H9 (cell line): ENCODE results near the gene YEATS2. TPM values are rescaled to one million over a fixed set of nuclear protein-coding genes. Genes with fewer than 3 reads are reported as not detected.

Source experiments
- DNase-seq: peaks from one replicate; pipeline ENCODE4 v3.0.0-alpha.2; 2017
- H2AFZ ChIP-seq: one replicate; pipeline ENCODE4 v1.6.1; 2013; ENCODE audit warnings: mild to moderate bottlenecking, low read length, control low read depth, moderate library complexity
- H2AK5ac ChIP-seq: 2 replicates; pipeline ENCODE4 v1.6.1; 2013; ENCODE audit warnings: low read length, control low read depth, mixed read lengths; ENCODE audit not compliant: insufficient read length
- H2BK120ac ChIP-seq: one replicate; pipeline ENCODE4 v1.6.1; 2013; ENCODE audit warnings: low read depth, mild to moderate bottlenecking, low read length, control low read depth, inconsistent platforms; ENCODE audit not compliant: poor library complexity, severe bottlenecking
- H2BK12ac ChIP-seq: 2 replicates; pipeline ENCODE4 v1.6.1; 2013; ENCODE audit warnings: low read length, control low read depth, mixed read lengths, low read depth; ENCODE audit not compliant: insufficient read length
- H2BK15ac ChIP-seq: 2 replicates; pipeline ENCODE4 v1.6.1; 2013; ENCODE audit warnings: low read depth, low read length, control low read depth
- H2BK20ac ChIP-seq: one replicate; pipeline ENCODE4 v1.6.1; 2013; ENCODE audit warnings: low read depth, mild to moderate bottlenecking, low read length, control low read depth, inconsistent platforms; ENCODE audit not compliant: poor library complexity, severe bottlenecking
- H2BK5ac ChIP-seq: 2 replicates; pipeline ENCODE4 v1.6.1; 2013; ENCODE audit warnings: low read length, control low read depth, mixed read lengths; ENCODE audit not compliant: insufficient read length
- H3K14ac ChIP-seq: 2 replicates; pipeline ENCODE4 v1.6.1; 2013; ENCODE audit warnings: low read length, control low read depth; ENCODE audit not compliant: insufficient read depth
- H3K18ac ChIP-seq: 2 replicates; pipeline ENCODE4 v1.6.1; 2013; ENCODE audit warnings: low read depth, mild to moderate bottlenecking, mixed read lengths, low read length, control low read depth; ENCODE audit not compliant: insufficient read length
- H3K23ac ChIP-seq: 2 replicates; pipeline ENCODE4 v1.6.1; 2013; ENCODE audit warnings: low read length, control low read depth, mixed read lengths, low read depth; ENCODE audit not compliant: insufficient read length
- H3K23me2 ChIP-seq: 2 replicates; pipeline ENCODE4 v1.6.1; 2013; ENCODE audit warnings: low read depth, mild to moderate bottlenecking, mixed read lengths, low read length, control low read depth; ENCODE audit not compliant: insufficient read length, poor library complexity, severe bottlenecking
- H3K27ac ChIP-seq: 2 replicates; pipeline ENCODE4 v1.5.1; 2013; ENCODE audit warnings: low read length, control low read depth, mixed read lengths, low read depth; ENCODE audit not compliant: insufficient read length
- H3K27me3 ChIP-seq: 2 replicates; pipeline ENCODE4 v1.6.1; 2013; ENCODE audit warnings: low read length, control low read depth, inconsistent platforms; ENCODE audit not compliant: insufficient read depth
- H3K4ac ChIP-seq: 2 replicates; pipeline ENCODE4 v1.6.1; 2013; ENCODE audit warnings: low read depth, mild to moderate bottlenecking, control low read depth, inconsistent platforms, low read length, moderate library complexity
- H3K4me1 ChIP-seq: 2 replicates; pipeline ENCODE4 v1.6.1; 2013; ENCODE audit warnings: low read length, control low read depth, inconsistent platforms; ENCODE audit not compliant: insufficient read depth
- H3K4me2 ChIP-seq: 2 replicates; pipeline ENCODE4 v1.6.1; 2013; ENCODE audit warnings: low read length, control low read depth, mixed read lengths; ENCODE audit not compliant: insufficient read length, insufficient read depth
- H3K56ac ChIP-seq: 2 replicates; pipeline ENCODE4 v1.6.1; 2013; ENCODE audit warnings: low read depth, mild to moderate bottlenecking, mixed read lengths, low read length, control low read depth; ENCODE audit not compliant: insufficient read length
- H3K79me1 ChIP-seq: 2 replicates; pipeline ENCODE4 v1.6.1; 2013; ENCODE audit warnings: low read depth, mild to moderate bottlenecking, moderate library complexity, low read length, control low read depth, inconsistent platforms; ENCODE audit not compliant: insufficient read depth, poor library complexity, severe bottlenecking
- H3K79me2 ChIP-seq: 2 replicates; pipeline ENCODE4 v1.6.1; 2013; ENCODE audit warnings: low read length, control low read depth, inconsistent platforms; ENCODE audit not compliant: insufficient read depth
- H3K9ac ChIP-seq: 2 replicates; pipeline ENCODE4 v1.6.1; 2013; ENCODE audit warnings: low read length, control low read depth, mixed read lengths; ENCODE audit not compliant: insufficient read length; ENCODE audit errors: extremely low read depth
- H3K9me3 ChIP-seq: one replicate; pipeline ENCODE4 v1.6.1; 2013; ENCODE audit warnings: low read depth, low read length, inconsistent platforms; ENCODE audit not compliant: control insufficient read depth
- H3T11ph ChIP-seq: one replicate; pipeline ENCODE4 v1.6.1; 2013; ENCODE audit warnings: mild to moderate bottlenecking, low read length, control low read depth, inconsistent platforms
- H4K20me1 ChIP-seq: one replicate; pipeline ENCODE4 v1.6.1; 2013; ENCODE audit not compliant: control insufficient read depth, insufficient read length, insufficient read depth
- H4K5ac ChIP-seq: 2 replicates; pipeline ENCODE4 v1.6.1; 2013; ENCODE audit warnings: low read depth, mild to moderate bottlenecking, mixed read lengths, low read length, control low read depth; ENCODE audit not compliant: insufficient read length
- H4K8ac ChIP-seq: replicated peaks from 2 replicates; pipeline ENCODE4 v1.6.1; 2013; ENCODE audit warnings: low read length, control low read depth, mixed read lengths, low read depth; ENCODE audit not compliant: insufficient read length
- H4K91ac ChIP-seq: 2 replicates; pipeline ENCODE4 v1.6.1; 2013; ENCODE audit warnings: low read depth, mild to moderate bottlenecking, moderate library complexity, mixed read lengths, low read length, control low read depth; ENCODE audit not compliant: insufficient read length
- H3K27ac Mint-ChIP-seq, 3 experiments: 2 replicates in 2 of 3; 3 replicates in 1 of 3; pipeline ENCODE4 v1.8.0; 2020 to 2021; ENCODE audit warnings: mixed read lengths in 3 of 3, mild to moderate bottlenecking in 1 of 3, moderate library complexity in 1 of 3
- H3K27me3 Mint-ChIP-seq: 2 replicates; pipeline ENCODE4 v1.8.0; 2021; ENCODE audit warnings: low read depth, mild to moderate bottlenecking, moderate library complexity, mixed read lengths
- H3K36me3 Mint-ChIP-seq, 3 experiments: 2 replicates in 2 of 3; 3 replicates in 1 of 3; pipeline ENCODE4 v1.8.0; 2020 to 2021; ENCODE audit warnings: low read depth in 3 of 3, mixed read lengths in 3 of 3; ENCODE audit not compliant: insufficient read depth in 1 of 3
- H3K4me1 Mint-ChIP-seq, 2 experiments: 2 replicates each; pipeline ENCODE4 v1.8.0; 2020; ENCODE audit warnings: mixed read lengths in 2 of 2
- H3K4me3 Mint-ChIP-seq, 2 experiments: 2 replicates in 1 of 2; 3 replicates in 1 of 2; pipeline ENCODE4 v1.8.0; 2020 to 2021; ENCODE audit warnings: mild to moderate bottlenecking in 2 of 2, mixed read lengths in 2 of 2, moderate library complexity in 1 of 2
- H3K9me3 Mint-ChIP-seq, 2 experiments: 2 replicates in 1 of 2; 3 replicates in 1 of 2; pipeline ENCODE4 v1.8.0; 2020; ENCODE audit warnings: mild to moderate bottlenecking in 2 of 2, mixed read lengths in 2 of 2, moderate library complexity in 1 of 2
- CTCF ChIP-seq: fragments of 200-600 bp; sonication (generic); conservative IDR thresholded peaks from 3 replicates; pipeline ENCODE4 v1.8.0; 2021; ENCODE audit warnings: antibody characterized with exemption, mild to moderate bottlenecking
- WGBS: extraction: QIAGEN DNeasy Blood & Tissue Kit; methylation state at CpG from one replicate; pipeline ENCODE4 v1.1.7; 2013; ENCODE audit warnings: missing lambda C conversion rate, low lambda C conversion rate, mixed read lengths; ENCODE audit not compliant: insufficient read length; ENCODE audit errors: extremely low coverage; 5-methylcytosine and 5-hydroxymethylcytosine counted together
- total RNA-seq: library from RNA; stranded (reverse); gene quantifications from 2 replicates; pipeline ENCODE4 v1.2.1, GENCODE V29; 2021

The YEATS2 gene
- total RNA-seq, 1 experiment from 2014 or later, result 40.3 TPM

GRCh38 chr3:183690402-183690995 lies 7.1 kb upstream of the YEATS2 start:
- Histone ChIP-seq H2BK20ac (no peak overlapping the region), H2AK5ac (no peak overlapping the region), H2AFZ (no peak overlapping the region), H3K14ac (no peak overlapping the region), H3K79me1 (no peaks in the 10 kb centered on the region), H2BK12ac (no peak overlapping the region), H3K27me3 (no peaks in the 10 kb centered on the region), H3K56ac (no peak overlapping the region), H3K23me2 (no peaks in the 10 kb centered on the region), H3K79me2 (no peaks in the 10 kb centered on the region), H3K4me1 (no peaks in the 10 kb centered on the region), H3K9ac (no peak overlapping the region), H3K23ac (no peak overlapping the region), H2BK15ac (no peak overlapping the region), H3T11ph (no peak overlapping the region), H3K27ac (no peak overlapping the region), H2BK5ac (no peak overlapping the region), H4K8ac (no peak overlapping the region), H2BK120ac (no peak overlapping the region), H3K18ac (no peak overlapping the region), H4K91ac (no peak overlapping the region), H4K20me1 (no peaks in the 10 kb centered on the region), H3K4ac (no peak overlapping the region), H4K5ac (no peak overlapping the region), H3K4me2 (no peak overlapping the region), H3K9me3 (no peaks in the 10 kb centered on the region)
- H3K4me3 Mint-ChIP-seq, result no peak overlapping the region
- H3K9me3 Mint-ChIP-seq, result no peaks in the 10 kb centered on the region
- no peaks in the 10 kb centered on the region for H3K36me3 Mint-ChIP-seq
- no CpG with 5 or more reads among the region's 11 CpGs for WGBS
- no peak for TF ChIP-seq CTCF
- H3K27ac Mint-ChIP-seq, result no peak overlapping the region
- DNase-seq, result no peak
- no peaks in the 10 kb centered on the region for H3K27me3 Mint-ChIP-seq
- no peaks in the 10 kb centered on the region; a peak in 1 of 4 replicates for H3K4me1 Mint-ChIP-seq
